Measurements from ENCODE around the gene SNCA.

The SNCA gene

DNA sequence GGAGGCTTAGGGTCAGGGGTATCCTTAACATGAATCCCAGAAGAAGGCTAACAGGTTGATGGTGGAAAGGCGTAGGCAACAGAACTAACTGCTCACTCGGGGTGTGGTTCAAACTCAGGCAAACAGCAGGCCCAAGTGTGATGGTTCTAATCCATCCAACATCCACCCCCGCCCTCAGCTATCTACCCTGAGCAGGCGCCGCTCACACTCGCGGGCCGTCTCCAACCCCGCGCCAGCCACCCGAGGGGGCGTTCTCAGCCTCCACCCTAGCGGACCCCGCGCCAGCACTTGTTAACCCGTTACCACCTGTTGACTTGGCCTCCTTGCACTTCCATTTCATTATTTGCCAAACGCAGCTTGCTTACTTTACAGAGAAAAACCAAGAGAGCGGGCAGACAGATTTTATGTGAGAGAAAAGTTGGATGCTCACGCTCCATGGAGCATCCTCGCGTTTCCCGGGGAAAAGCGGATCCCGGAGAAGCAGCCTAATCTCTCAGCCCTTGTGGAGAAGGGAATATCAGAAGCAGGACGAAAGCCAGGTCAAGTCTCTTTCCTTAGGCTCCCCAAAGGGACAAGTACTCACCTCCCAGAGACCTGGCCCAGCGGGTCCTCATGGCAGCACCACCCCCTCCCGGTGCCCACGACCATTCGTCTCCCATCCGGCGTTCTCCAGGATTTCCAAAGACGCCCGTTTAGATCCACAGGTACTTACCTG lies 773 bp downstream of the SNCA start:
- H3K27ac ChIP-seq, result no peak overlapping the region
- TF ChIP-seq ZFX (IDR thresholded peaks at IDR 0.05; ENCODE audit: borderline replicate concordance), result no peak
- TF ChIP-seq CTCF (IDR thresholded peaks at IDR 0.05), result no peak

- TF ChIP-seq CTCF (IDR thresholded peaks at IDR 0.05) (no peak), ZFX (IDR thresholded peaks at IDR 0.05; ENCODE audit: borderline replicate concordance) (no peak)
- H3K27ac ChIP-seq, result no peak overlapping the region
Measured at GRCh38 chr4:89835413-89835812, 1.5 kb downstream of the SNCA start.

DNA sequence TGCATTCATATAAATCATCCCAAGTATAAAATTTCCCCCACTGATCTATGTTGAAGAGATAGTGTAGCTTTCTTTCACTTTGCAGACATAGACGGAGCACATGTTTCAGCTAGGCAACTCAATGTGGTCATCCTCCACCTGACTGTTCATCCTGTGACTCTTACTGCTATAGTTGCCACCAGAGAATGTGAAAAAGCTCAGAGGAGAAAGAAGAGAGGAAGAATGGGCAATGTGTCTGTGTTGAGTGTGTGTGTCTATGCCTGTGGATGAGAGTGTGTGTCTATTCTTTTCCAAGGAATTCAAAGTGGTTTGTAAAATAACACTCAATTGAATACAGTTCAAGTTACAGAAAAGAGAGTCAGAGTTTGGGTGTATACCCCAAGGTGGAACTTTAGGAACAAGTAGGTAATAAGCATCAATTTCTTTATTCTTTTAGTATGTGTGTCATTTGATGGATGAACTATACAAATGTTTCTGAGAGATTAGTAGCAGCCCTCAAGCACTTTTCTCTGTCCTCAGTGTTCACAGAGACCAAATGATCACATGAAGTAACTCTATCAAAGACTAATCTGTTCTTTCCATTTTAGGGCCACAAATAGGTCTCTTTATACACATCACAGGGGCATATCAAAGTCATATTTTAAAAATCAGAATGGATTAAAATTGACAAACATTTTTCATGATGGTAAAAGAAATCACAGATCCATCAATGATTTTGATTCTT lies 2.3 kb downstream of the SNCA start:
- no peak for TF ChIP-seq CTCF (IDR thresholded peaks at IDR 0.05)
- no peak for TF ChIP-seq ZFX (IDR thresholded peaks at IDR 0.05; ENCODE audit: borderline replicate concordance)
- no peak overlapping the region for H3K27ac ChIP-seq

DNA sequence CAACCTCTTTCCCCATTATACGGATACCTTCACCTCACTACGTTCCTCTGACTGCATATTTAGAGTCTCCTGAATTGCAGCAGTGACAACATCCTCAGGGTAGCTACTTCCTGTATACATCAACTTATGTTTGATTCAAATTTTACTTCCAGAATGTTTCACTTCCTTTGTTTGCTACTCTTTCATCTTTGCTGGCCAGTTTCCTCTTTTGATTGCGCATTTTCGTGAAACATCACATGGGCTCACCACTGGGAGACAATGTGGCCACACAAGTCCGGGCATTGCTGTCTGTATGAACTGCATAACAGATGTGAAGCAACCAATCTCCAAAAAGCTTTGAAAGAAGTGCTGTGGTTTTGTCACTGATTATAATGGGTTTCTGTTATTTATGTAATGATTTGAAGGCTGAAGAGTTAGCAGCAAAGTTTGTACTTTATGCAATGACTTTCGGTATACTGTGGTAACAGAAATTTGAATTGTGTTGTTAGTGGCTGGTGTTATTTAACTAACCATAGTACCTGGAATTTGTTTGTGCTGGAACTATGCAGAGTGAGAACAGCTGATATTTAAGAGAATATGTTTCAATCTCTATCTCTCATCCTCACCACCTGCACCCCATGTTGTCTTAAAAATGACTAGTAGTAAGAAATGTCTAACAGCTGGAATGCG lies 7.4 kb downstream of the SNCA start:
- H3K27ac ChIP-seq, result no peak overlapping the region

DNA sequence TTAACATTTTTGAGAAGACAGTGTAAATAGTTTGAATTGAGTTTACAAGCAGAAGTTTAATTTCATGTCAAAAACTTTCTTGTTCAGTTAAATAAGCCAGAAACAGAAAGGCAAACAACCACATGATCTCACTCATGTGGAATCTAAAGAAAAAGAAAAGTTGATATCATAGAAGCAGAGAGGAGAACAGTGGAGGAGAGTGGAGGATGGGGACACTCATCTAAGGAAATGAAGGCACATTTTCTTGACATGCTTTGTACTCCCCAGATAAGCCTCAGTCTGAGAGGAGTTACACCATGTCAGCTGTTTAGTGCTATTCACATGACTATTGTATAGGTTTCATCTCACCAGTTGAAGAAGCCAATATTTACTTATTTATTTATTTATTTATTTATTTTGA lies 13.5 kb downstream of the SNCA start:
- no peak overlapping the region for H3K27ac ChIP-seq
- TF ChIP-seq ZFX (IDR thresholded peaks at IDR 0.05; ENCODE audit: borderline replicate concordance) (no peak), CTCF (IDR thresholded peaks at IDR 0.05) (no peak)

More for the DNA sequence above, 7.4 kb downstream of the SNCA start:
- TF ChIP-seq ZFX (IDR thresholded peaks at IDR 0.05; ENCODE audit: borderline replicate concordance) (no peak), CTCF (IDR thresholded peaks at IDR 0.05) (no peak)

GRCh38 chr4:89821612-89822011 lies 15.3 kb downstream of the SNCA start:
- TF ChIP-seq CTCF (IDR thresholded peaks at IDR 0.05) (no peak), ZFX (IDR thresholded peaks at IDR 0.05; ENCODE audit: borderline replicate concordance) (no peak)
- no peak overlapping the region for H3K27ac ChIP-seq

DNA sequence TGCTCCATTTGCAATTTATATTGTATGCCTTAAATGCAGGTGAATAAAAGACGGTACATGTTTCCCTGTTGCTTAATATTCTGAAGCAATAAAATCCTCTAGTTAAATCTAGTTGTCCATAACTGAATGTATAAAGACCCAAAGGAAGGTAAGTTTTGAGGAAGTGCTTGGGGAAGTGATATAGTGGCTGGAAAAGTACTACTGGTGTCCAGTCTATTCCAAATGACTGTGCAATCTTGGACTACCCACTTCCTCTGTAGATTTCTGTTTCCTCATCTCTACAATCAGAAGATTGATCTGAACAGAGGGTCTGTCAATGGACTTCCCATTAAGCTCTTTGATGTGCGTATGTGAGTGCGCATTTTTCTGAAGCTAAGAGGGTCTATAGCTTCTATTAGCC lies 17.0 kb downstream of the SNCA start:
- no peak overlapping the region for H3K27ac ChIP-seq
- no peak for TF ChIP-seq CTCF (IDR thresholded peaks at IDR 0.05)
- TF ChIP-seq ZFX (IDR thresholded peaks at IDR 0.05; ENCODE audit: borderline replicate concordance), result no peak

Measured in 22Rv1 (cell line).